DMS53 (cell line): ENCODE data around the gene NRDE2.
A peak's percentile ranks its signal among the peaks of the same experiment; 100 is the strongest.
"Not testable (repeated sequence)": the region's sequence is repeated elsewhere in the genome, so short reads cannot be mapped to it uniquely, and the experiment has no call there.

Experiments
- DNase-seq: peaks from one replicate; lab custom pipeline; 2025; lab: John Stamatoyannopoulos, UW

NRDE2 gene

DNA sequence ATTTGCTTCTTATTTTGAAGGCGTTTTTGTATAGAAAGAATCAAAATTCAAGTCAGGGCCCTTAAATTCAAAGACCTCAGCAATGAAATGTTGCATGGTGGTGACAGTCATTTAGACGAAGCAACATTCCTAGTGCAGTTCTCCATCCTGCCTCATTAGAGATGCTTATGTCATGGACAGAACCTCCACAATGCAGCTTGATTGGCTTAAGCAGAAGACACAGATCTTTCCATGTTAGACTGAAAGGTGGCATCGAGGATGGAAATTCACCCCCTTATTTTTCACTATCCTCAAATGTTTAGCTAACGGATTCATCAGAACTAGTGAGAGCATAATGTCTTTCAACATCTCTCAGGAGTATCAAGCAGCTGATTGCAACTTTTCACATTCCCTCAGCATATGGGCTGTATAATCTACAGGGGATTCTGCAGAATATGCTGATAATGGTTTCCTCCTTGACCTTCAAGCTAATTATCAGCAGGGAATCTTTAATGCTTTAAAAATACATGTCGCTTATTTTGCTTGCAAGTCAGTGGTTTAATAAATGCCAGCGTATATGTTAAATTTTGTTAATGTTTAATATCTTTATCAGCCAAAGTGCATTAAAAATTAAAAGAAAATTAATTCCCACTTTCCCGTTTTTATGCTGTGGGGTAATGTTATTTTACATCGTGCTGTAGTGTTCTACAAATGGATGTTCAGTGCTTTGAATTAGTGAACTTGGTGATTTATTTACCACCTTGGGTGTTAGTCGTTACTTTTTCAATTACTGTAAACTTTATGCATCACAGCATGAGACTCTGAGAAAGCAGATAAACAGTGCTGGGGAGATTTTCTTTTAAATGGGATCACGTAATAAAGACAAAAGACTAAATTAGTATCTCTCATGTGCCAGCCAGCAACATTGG is 12.8 kb upstream of the NRDE2 start:
- DNase-seq, result no peak

DNA sequence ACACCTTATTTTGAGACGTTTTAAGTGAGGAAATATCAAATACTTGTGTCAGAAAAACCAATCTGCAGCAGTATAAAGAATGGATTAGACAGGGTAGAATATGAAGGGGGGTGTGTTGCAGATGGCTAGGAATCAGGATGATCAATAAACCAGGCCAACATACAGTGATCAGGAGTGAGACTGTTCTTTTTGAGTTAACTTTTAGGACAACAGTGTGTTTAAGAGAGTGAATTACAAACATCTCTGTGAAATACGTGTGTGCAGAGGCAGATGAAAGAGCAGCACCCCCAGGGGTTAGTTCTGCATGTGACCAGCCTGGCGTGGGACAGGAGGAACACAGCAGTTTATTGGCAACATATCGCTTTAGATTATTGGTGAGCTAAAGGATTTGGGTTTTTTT is 10.6 kb upstream of the NRDE2 start:
- DNase-seq, result no peak

DNA sequence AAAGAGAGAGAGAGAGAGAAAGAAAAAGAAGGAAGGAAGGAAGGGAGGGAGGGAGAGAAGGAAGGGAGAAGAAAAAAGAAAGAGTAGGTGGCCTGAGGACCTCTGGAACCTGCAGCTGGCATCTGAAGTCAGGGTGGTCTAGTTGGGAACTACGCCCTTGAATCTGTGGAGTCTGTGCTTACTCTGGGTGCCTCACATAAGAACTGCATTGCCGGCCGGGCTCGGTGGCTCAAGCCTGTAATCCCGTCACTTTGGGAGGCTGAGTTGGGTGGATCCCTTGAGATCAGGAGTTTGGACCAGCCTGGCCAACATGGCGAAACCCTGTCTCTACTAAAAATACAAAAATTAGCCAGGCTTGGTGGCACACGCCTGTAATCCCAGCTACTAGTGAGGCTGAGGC is 10.0 kb upstream of the NRDE2 start:
- no peak for DNase-seq

DNA sequence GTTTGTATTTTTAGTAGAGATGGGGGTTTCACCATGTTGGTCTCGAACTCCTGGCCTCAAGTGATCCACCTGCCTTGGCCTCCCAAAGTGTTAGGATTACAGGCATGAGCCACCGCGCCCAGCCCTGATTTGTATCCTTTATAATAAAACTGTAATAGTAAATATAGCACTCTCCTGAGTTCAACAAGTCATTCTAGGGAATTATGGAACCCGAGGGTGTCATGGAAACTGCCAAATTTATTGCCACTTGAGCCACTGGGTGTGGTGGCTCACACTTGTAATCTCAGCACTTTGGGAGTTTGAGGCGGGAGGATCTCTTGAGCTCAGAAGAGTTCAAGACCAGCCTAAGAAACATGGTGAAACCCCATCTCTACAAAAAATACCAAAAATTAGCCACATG is 9.5 kb upstream of the NRDE2 start:
- not testable (repeated sequence) for DNase-seq

DNA sequence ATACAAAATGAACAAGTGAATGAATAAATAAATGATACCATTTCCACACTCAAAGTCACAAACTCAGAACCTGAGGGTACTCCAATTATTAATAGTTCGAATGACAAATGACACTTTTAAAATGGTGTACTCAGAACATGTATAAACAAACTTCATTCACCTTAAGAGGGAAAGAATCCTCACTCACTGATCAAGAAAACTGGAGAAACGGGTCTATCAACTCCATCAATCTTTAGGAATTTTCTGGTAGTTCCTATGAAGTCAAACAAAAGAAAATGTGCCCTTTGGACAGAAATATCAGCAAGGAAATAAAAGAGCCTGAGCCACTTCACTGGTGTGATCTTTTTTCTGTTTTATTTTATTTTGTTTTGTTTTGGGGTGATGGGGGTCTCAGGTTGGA is 5.2 kb upstream of the NRDE2 start:
- peak; percentile 59 for DNase-seq

DNA sequence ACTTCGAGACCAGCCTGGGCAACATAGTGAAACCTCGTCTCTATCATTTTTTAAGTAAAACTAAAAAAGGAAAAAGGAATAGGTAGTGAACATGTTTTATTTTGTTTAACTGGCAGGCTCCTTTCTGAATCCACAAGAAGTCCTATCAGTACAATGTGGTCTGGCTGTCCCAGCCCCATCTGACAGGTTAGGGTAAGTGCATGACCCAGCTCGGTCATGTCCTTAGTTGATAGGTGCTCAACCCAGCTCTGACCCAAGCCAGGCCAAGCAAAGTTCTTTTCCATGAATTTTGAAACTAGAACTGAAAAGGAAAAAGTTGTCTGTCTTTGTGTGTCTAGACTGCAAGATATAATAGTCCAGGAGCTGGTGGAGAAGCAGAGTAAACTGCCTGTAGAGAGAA is 4.7 kb upstream of the NRDE2 start:
- DNase-seq, result no peak

GRCh38 chr14:90332271-90332584 is 487 bp upstream of the NRDE2 start:
- no peak for DNase-seq

DNA sequence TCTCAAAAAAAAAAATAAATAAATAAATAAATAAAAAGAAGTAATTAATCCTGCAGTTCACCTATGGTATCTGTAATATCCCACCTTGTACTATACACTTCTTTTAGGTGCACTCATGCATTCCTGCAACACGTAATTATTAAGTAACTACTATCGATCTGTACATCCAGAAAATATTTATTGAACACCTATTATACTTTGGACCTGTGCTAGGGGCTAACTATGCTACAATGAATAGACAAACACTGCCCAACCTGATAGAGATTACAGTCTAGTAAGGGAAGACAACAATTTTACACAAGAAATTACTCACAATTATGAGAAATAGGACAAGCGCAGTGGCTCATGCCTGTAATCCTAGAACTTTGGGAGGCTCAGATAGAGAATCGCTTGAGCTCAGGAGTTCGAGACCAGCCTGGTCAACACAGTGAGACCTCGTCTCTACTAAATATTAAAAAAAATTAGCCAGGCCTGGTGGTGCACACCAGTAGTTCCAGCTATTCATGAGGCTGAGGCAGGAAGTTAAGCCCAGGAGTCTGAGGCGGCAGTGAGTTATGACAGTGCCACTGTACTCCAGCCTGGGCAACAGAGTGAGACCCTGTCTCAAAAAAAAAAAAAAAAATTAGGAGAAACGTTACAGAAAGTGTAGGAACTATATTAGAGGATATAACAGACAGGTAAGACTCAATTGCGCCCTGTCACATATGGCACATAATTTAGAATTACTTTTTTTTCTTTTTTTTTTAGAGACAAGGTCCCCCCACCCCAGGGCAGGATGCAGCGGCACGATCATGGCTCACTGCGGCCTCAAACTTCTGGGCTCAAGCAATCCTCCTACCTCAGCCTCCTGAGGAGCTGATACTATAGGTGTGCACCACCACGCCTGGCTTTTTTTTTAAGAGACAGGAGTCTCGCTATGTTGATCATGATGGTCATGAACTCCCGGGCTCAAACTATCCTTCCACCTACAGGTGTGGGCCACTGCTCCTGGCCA is 1.2 kb downstream of the NRDE2 start:
- DNase-seq, result no peak

DNA sequence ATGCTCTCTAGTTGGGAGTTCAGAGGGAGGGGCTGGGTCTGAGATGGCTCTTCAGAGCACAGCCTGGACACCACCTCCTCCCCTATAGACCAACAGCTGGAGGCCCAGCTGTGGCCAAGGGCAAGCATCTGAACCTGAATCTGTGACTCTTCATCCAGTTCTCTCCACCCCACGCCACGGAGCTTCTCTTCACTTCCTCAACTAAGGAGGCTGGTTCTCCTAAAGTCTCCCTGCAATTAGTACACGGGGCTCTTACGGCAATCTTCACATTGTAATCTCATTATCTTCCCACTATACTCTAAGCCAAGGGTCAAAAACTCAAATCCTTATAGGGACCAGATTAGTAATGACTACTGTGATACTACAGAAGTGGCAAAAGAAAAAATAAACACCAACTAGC is 9.8 kb downstream of the NRDE2 start:
- DNase-seq, result no peak

DNA sequence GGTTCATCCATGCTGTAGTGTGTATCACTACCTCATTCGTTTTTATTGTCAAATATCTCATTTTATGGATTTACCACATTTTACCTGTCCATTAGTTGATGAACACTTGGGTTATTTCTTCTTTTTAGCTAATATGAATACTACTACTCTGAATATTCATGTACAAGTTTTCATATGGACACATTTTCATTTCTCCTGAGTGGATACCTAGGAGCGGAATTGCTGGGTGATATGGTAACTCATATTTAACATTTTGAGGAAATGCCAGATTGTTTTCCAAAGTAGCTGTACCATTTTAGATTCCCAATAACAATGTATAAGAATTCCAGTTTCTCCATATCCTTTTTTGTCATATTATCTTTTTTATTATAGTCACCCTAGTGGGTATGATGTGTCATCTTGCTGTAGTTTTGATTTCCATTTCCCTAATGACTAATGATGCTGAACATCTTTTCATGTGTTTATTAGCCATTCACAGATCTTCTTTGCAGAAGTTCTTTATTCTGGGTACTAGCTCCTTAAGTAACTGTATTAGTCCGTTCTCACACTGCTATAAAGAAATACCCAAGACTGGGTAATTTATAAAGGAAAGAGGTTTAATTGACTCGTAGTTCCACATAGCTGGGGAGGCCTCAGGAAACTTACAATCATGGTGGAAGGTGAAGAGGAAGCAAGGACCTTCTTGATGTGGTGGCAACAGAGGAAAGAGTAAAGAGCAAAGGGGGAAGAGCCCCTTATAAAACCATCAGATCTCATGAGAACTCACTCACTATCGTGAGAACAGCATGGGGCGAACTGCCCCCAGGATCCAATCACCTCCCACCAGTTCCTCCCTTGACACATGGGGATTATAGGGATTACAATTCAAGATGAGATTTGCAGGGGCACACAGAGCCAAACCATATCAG is 11.9 kb downstream of the NRDE2 start:
- DNase-seq, result no peak

- no peak for DNase-seq
These were observed 12.6 kb downstream of the NRDE2 start for GRCh38 chr14:90319173-90319572.

DNA sequence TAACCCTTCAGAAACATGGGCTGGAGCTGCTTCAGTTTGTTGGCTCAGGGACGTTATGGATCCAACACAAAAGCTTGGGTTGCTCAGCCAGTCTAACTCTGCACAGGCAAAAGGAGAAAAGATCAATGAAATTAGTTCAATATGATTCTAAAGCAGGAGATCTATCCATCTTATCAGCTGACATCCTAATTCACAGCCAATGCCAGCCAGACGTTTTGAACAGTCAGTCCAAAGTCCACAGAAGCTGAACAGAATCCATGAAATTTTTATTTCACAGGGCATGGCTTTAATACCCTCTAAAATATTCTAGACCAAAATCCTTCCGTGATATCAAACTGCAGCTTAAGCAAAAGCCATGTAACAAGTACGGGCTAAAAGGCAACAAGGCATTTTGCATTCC is 13.7 kb downstream of the NRDE2 start:
- no peak for DNase-seq

DNA sequence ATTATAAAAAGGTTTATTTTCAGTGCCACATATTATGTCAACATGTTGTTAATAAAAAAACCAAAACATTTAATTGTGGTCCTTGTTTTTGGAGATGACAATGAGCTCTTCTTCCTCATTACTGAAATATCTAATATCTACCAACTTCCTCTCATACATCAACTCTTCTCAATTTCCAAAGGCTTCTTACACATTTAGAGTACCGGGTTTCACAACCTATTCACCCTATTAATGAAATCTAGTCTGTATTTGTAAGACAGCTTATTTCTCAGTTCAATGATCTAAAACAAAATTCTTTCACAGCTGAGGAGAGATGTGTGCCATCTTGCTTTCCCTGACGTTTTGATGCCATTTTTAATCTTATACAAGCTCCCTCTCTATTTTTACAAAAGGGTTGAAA is 14.5 kb downstream of the NRDE2 start:
- no peak for DNase-seq

DNA sequence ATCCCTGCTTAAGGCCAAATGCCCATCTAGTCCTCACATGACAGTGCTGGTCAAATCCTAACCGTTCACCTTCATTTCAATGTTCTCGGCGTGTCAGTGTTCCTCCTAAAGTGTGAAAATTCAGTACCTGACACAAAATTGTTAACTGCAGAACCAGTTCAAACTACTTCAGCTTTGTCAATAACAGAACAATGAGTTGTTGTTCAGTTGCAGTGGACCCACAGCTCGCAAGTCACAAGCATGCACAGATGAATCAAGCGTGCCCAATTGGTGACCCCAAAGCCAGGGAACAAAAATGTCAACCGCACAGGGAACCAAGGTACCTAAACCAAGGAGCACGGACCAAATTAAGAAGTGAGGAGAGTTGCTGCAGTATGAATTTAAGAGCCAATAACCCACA is 23.2 kb downstream of the NRDE2 start:
- no peak for DNase-seq

- no peak for DNase-seq
These were observed 26.6 kb downstream of the NRDE2 start for GRCh38 chr14:90305176-90305601.

- no peak for DNase-seq
These were observed 27.2 kb downstream of the NRDE2 start for GRCh38 chr14:90304502-90304901.

DNA sequence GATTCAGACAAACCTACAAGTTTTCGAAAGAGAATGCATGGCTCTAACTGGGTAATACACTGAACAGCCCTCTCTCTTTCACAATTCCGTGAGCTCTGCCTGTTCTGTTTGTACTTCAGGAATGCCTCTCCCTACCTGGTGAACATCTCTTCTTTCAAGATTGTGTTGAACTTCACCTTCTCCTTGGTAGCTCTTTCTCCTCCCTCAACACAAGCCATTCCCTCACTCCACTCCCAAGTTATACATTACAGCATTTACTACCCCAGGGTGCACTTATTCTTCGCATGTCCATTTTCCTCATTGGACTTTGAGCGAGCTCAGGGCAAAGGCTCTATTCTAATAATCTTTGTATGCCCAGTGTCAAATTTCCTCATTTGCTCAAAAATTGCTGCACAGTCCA is 28.3 kb downstream of the NRDE2 start:
- no peak for DNase-seq

DNA sequence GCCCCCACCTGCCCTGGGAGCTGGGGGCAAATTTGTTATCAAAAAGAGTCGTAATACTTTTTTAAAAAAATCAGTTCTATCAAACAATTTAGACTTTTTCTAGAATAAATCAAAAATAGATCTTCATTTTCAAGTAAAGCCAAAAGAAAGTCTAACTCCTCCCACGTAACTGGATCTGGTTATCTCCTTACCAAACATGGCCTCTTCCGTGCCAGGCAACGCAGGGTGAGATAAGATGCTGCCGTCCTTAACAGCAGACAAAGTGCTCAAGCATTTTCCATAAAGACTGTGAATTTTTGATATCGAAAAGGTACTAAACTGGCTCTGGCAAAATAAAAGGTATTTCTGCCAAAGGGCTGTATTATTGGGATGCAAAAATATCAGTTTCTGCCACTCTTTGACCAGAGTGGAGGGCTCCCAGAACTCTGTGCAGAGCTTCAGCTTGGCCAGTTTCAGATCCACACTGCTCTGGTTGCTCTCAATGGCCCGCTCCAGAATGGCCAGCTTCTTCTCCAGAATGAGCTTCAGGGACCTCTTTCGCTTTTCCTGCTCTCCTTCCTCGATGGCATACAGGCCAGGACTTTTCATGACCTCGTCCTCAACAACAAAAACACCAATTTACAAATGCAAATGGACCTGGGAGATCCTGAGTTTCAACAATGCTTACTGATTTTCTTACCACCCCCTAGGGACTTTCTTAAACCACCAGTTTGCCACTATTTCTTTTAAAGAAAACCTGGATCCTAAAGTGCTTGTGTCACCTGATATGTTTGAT is 29.0 kb downstream of the NRDE2 start:
- DNase-seq, result no peak

DNA sequence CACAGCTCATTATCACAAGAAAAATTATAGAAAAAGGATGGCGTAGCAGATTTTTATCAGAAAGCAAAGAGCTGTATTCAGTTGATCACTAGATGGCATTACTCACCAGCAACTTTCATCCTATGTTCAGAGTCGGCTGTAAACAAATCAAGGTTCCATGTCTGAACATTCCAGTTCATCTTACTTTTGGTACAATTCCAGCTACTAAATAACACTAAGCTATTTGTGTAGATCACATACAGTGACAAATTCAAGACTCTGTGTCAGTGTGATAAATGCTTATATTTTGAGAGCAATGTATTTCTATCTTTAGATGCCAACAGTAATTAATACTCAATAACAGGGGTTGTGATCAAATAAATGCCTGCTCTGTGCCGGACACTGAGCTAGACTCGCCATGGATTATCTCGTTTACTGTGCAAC is 30.1 kb downstream of the NRDE2 start:
- peak; percentile 54 for DNase-seq

GRCh38 chr14:90301122-90301521 is 30.6 kb downstream of the NRDE2 start:
- DNase-seq, result no peak

DNA sequence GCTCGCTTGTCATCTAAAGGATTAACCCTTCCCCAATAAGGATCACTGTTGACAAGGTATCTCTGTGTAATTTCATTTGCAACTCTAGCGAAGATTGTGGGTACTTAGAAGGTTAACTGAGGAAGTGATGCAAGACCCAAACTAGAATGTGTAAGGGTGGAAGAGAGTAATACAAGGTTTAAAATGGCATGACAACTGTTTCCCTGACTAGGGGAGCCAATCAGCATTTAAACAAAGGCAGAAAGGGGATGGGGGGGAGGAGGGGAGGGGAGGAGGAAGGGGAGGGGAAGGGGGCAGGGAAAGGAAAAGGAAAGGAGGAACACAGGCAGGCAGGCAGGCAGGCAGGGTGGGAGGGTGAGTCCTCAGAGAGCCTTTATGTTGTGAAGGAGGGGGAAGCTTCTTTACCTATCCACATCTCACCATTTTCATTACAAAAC is 31.1 kb downstream of the NRDE2 start:
- peak; percentile 16 for DNase-seq
